Mononuclear cell (primary cell): ENCODE results near the gene PRKAR2B. TPM values are rescaled to one million over a fixed set of nuclear protein-coding genes. Genes with fewer than 3 reads are reported as not detected.
"Not testable (repeated sequence)": the region's sequence is repeated elsewhere in the genome, so short reads cannot be mapped to it uniquely, and the experiment has no call there.

Experiments
- H3K27me3 ChIP-seq: 2 replicates; pipeline ENCODE4 v1.6.0; 2011; ENCODE audit warnings: low read length, control low read depth; ENCODE audit not compliant: insufficient read depth
- H3K4me1 ChIP-seq: 2 replicates; pipeline ENCODE4 v1.5.1; 2011; ENCODE audit warnings: mild to moderate bottlenecking, low read length, control low read depth; ENCODE audit not compliant: insufficient read depth
- H3K4me3 ChIP-seq: 2 replicates; pipeline ENCODE4 v1.5.1; 2011; ENCODE audit warnings: mild to moderate bottlenecking, low read length, moderate library complexity
- H3K9me3 ChIP-seq: 2 replicates; pipeline ENCODE4 v1.5.1; 2011; ENCODE audit warnings: low read depth, mild to moderate bottlenecking, control low read depth, low read length
- total RNA-seq: library from RNA; depleted of rRNA; stranded (reverse); fragments of >200 nt; gene quantifications from one replicate; pipeline ENCODE4 v1.2.3, GENCODE V29; 2012

The PRKAR2B gene
- total RNA-seq, 1 donor, result 62.1 TPM

GRCh38 chr7:107155726-107156125 is 111.2 kb downstream of the PRKAR2B start:
- H3K9me3 ChIP-seq, H3K27me3 ChIP-seq, H3K4me3 ChIP-seq, H3K4me1 ChIP-seq: not testable (repeated sequence)

GRCh38 chr7:107157091-107157490 is 112.6 kb downstream of the PRKAR2B start:
- Histone ChIP-seq H3K9me3 (no peaks in the 10 kb centered on the region), H3K4me3 (no peak overlapping the region), H3K27me3 (no peaks in the 10 kb centered on the region), H3K4me1 (no peaks in the 10 kb centered on the region)

- Histone ChIP-seq H3K4me3 (no peak overlapping the region), H3K4me1 (no peaks in the 10 kb centered on the region), H3K9me3 (no peaks in the 10 kb centered on the region), H3K27me3 (no peaks in the 10 kb centered on the region)
Observed at GRCh38 chr7:107158028-107158427, 113.5 kb downstream of the PRKAR2B start.

GRCh38 chr7:107160389-107160788 is 115.9 kb downstream of the PRKAR2B start:
- no peaks in the 10 kb centered on the region for H3K9me3 ChIP-seq
- no peaks in the 10 kb centered on the region for H3K4me1 ChIP-seq
- H3K27me3 ChIP-seq, result no peaks in the 10 kb centered on the region
- H3K4me3 ChIP-seq, result no peak overlapping the region

- Histone ChIP-seq H3K4me3 (no peak overlapping the region), H3K27me3 (no peaks in the 10 kb centered on the region), H3K4me1 (no peaks in the 10 kb centered on the region), H3K9me3 (no peaks in the 10 kb centered on the region)
Observed at GRCh38 chr7:107161415-107161814, 116.9 kb downstream of the PRKAR2B start.

- H3K9me3 ChIP-seq, result no peaks in the 10 kb centered on the region
- no peaks in the 10 kb centered on the region for H3K27me3 ChIP-seq
- no peak overlapping the region for H3K4me3 ChIP-seq
- no peaks in the 10 kb centered on the region for H3K4me1 ChIP-seq
Observed at GRCh38 chr7:107162475-107162874, 118.0 kb downstream of the PRKAR2B start.

- H3K27me3 ChIP-seq, result no peaks in the 10 kb centered on the region
- H3K4me1 ChIP-seq, result no peaks in the 10 kb centered on the region
- H3K4me3 ChIP-seq, result no peak overlapping the region
- no peaks in the 10 kb centered on the region for H3K9me3 ChIP-seq
Observed at GRCh38 chr7:107164092-107164491, 119.6 kb downstream of the PRKAR2B start.

- Histone ChIP-seq H3K4me1 (no peaks in the 10 kb centered on the region), H3K27me3 (no peaks in the 10 kb centered on the region), H3K9me3 (no peaks in the 10 kb centered on the region), H3K4me3 (no peak overlapping the region)
Observed at GRCh38 chr7:107165341-107165740, 120.8 kb downstream of the PRKAR2B start.

GRCh38 chr7:107166736-107167426 is 122.4 kb downstream of the PRKAR2B start:
- no peak overlapping the region for H3K4me3 ChIP-seq
- peaks cover 8% of the 10 kb centered on the region for H3K4me1 ChIP-seq
- no peaks in the 10 kb centered on the region for H3K27me3 ChIP-seq
- H3K9me3 ChIP-seq, result no peaks in the 10 kb centered on the region

GRCh38 chr7:107167483-107168232 is 123.2 kb downstream of the PRKAR2B start:
- Histone ChIP-seq H3K9me3 (no peaks in the 10 kb centered on the region), H3K4me1 (peaks cover 9% of the 10 kb centered on the region), H3K4me3 (peak overlapping the region; percentile 60), H3K27me3 (no peaks in the 10 kb centered on the region)

GRCh38 chr7:107168233-107169119 is 124.0 kb downstream of the PRKAR2B start, which contains the start of gene HBP1:
Gene HBP1, plus strand, starts transcription at chr7:107169003. Its CDS starts 10,891 bp downstream, at chr7:107179894.
- Histone ChIP-seq H3K9me3 (no peaks in the 10 kb centered on the region), H3K27me3 (no peaks in the 10 kb centered on the region), H3K4me1 (peaks cover 15% of the 10 kb centered on the region), H3K4me3 (peak within 1 kb of the TSS; percentile 69)

GRCh38 chr7:107169120-107170050 is 124.9 kb downstream of the PRKAR2B start:
- Histone ChIP-seq H3K9me3 (no peaks in the 10 kb centered on the region), H3K4me1 (peaks cover 17% of the 10 kb centered on the region), H3K4me3 (peak overlapping the region; percentile 69)

GRCh38 chr7:107170051-107170915 is 125.8 kb downstream of the PRKAR2B start:
- peaks cover 19% of the 10 kb centered on the region for H3K4me1 ChIP-seq
- H3K4me3 ChIP-seq, result peak overlapping the region; percentile 69
- no peaks in the 10 kb centered on the region for H3K27me3 ChIP-seq
- no peaks in the 10 kb centered on the region for H3K9me3 ChIP-seq

More at GRCh38 chr7:107169120-107170050, 124.9 kb downstream of the PRKAR2B start:
- H3K27me3 ChIP-seq, result no peaks in the 10 kb centered on the region
